HCT116 (cell line): Measurements from ENCODE around the gene THEMIS.

ENCODE experiments used
- EZH2 ChIP-seq: fragments of 200-600 bp; sonication (generic); IDR thresholded peaks from 2 replicates; pipeline ENCODE4 v1.6.1; 2017; ENCODE audit warnings: antibody characterized with exemption, mixed run types
- FOSL1 ChIP-seq: IDR thresholded peaks from 2 replicates; pipeline ENCODE4 v1.6.1; 2012; ENCODE audit warnings: low read depth
- MAX ChIP-seq: IDR thresholded peaks from 2 replicates; pipeline ENCODE4 v1.6.1; 2012
- POLR2A ChIP-seq: IDR thresholded peaks from 2 replicates; pipeline ENCODE4 v1.7.0; 2011; ENCODE audit warnings: borderline replicate concordance; ENCODE audit not compliant: insufficient read depth, insufficient read length; ENCODE audit errors: extremely low read depth
- POLR2AphosphoS5 ChIP-seq: IDR thresholded peaks from 2 replicates; pipeline ENCODE4 v1.6.1; 2011; ENCODE audit warnings: mild to moderate bottlenecking, low read depth, low read length, moderate library complexity
- SRF ChIP-seq: IDR thresholded peaks from 2 replicates; pipeline ENCODE4 v1.6.1; 2012; ENCODE audit warnings: low read depth
- TF ChIP-seq, protein P1 (sequence below), 3 experiments: fragments of 200-600 bp in 1 of 3; sonication (generic) in 1 of 3; IDR thresholded peaks in 2 of 3; conservative IDR thresholded peaks in 1 of 3; 2 replicates each; pipeline ENCODE4 v1.5.1; 2012 to 2017; ENCODE audit warnings: low read depth in 2 of 3, low read length in 2 of 3, antibody characterized with exemption in 1 of 3, borderline replicate concordance in 1 of 3, control low read depth in 1 of 3, mild to moderate bottlenecking in 1 of 3, mixed read lengths in 1 of 3, mixed run types in 1 of 3, moderate library complexity in 1 of 3; ENCODE audit not compliant: insufficient read depth in 1 of 3

DNA sequence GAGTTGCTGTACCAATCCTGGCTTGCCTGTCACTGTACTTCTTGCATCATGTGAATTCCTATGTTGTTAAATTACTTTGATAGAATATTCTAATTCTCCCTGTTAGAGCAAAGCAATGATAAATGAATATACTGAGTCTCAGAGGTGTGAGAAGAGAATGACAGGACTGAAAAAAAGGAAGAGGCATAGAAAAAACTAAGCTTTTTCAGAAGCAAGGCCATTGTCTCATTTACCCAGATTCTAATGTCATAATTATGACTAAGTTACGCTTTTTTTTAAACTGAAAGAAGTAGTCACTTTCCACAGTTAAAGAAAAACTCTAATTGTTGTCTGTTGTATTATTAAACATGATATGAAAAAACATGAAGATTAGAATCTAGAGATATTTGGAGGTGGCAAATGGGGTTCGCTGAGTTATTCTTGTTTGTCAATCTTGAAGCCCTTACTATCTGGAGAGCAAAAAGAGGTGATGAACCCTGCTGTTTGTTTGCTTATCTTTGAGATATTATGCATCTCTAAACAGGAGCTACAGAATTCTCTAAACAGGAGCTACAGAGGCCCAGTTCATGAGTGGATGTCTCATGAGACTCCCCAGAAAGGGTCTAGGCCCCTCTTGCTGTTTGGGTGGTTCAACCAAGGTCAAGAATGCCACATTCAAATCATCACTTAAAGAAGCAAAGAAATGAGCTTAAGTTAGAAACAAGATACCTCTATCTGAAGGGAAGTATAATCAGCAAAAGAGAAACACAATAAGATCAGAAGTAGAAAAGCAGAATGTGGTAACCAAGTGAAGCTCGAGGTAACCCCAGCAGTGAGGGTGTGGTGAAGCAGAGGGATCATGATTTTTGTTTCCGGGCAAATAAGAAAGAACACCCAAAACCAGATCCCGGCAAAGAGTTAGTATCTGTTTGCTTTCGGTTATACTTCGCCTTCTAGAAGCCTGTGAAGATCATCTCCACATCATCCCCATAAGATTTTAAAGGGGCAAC, 33.3 kb upstream of the THEMIS start:
- TF ChIP-seq SRF, result no peak
- TF ChIP-seq, protein P1, sequence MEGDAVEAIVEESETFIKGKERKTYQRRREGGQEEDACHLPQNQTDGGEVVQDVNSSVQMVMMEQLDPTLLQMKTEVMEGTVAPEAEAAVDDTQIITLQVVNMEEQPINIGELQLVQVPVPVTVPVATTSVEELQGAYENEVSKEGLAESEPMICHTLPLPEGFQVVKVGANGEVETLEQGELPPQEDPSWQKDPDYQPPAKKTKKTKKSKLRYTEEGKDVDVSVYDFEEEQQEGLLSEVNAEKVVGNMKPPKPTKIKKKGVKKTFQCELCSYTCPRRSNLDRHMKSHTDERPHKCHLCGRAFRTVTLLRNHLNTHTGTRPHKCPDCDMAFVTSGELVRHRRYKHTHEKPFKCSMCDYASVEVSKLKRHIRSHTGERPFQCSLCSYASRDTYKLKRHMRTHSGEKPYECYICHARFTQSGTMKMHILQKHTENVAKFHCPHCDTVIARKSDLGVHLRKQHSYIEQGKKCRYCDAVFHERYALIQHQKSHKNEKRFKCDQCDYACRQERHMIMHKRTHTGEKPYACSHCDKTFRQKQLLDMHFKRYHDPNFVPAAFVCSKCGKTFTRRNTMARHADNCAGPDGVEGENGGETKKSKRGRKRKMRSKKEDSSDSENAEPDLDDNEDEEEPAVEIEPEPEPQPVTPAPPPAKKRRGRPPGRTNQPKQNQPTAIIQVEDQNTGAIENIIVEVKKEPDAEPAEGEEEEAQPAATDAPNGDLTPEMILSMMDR (IDR thresholded peaks at IDR 0.05 in 2 of 3, conservative IDR thresholded peaks at IDR 0.05 in 1 of 3; ENCODE audit: borderline replicate concordance in 1 of 3, insufficient read depth in 1 of 3, low read depth in 2 of 3, low read length in 2 of 3), result no peak
- TF ChIP-seq MAX, result no peak
- no peak for TF ChIP-seq POLR2A
- TF ChIP-seq POLR2AphosphoS5, result no peak
- no peak for TF ChIP-seq FOSL1
- no peak for TF ChIP-seq EZH2
